Right lobe of liver (tissue), 4 donors: ENCODE data around the gene PLEKHG3.

Experiments
- POLR2A ChIP-seq: fragments of 450-650 bp; IDR thresholded peaks from one replicate; pipeline ENCODE4 v1.6.1; 2017; ENCODE audit warnings: antibody characterized with exemption, mild to moderate bottlenecking
- TF ChIP-seq, protein P1 (sequence below), 4 donors: fragments of 200-600 bp in 3 of 4; fragments of 450-650 bp in 1 of 4; IDR thresholded peaks; one replicate each; pipeline versions ENCODE4 v1.5.1 to v1.8.0; 2016 to 2022; ENCODE audit warnings: antibody characterized with exemption in 4 of 4, mild to moderate bottlenecking in 2 of 4
- donor health status: DM: no; HTN: no; CAD: no.
- donor health status: DM: no; HTN: no; CAD: no.
- donor health status: DM: no; HTN: yes; CAD: no.

- TF ChIP-seq, protein P1, sequence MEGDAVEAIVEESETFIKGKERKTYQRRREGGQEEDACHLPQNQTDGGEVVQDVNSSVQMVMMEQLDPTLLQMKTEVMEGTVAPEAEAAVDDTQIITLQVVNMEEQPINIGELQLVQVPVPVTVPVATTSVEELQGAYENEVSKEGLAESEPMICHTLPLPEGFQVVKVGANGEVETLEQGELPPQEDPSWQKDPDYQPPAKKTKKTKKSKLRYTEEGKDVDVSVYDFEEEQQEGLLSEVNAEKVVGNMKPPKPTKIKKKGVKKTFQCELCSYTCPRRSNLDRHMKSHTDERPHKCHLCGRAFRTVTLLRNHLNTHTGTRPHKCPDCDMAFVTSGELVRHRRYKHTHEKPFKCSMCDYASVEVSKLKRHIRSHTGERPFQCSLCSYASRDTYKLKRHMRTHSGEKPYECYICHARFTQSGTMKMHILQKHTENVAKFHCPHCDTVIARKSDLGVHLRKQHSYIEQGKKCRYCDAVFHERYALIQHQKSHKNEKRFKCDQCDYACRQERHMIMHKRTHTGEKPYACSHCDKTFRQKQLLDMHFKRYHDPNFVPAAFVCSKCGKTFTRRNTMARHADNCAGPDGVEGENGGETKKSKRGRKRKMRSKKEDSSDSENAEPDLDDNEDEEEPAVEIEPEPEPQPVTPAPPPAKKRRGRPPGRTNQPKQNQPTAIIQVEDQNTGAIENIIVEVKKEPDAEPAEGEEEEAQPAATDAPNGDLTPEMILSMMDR (IDR thresholded peaks at IDR 0.05): no peak
- TF ChIP-seq POLR2A: no peak
These were observed 15.9 kb downstream of the PLEKHG3 start for GRCh38 chr14:64720131-64720576.
